HS-27A (cell line): ENCODE results near the gene ANKS1A.

Experiments used
- DNase-seq: peaks from one replicate; pipeline ENCODE4 v3.0.0-alpha.2; 2012; ENCODE audit warnings: low read depth, missing footprints

Gene ANKS1A

DNA sequence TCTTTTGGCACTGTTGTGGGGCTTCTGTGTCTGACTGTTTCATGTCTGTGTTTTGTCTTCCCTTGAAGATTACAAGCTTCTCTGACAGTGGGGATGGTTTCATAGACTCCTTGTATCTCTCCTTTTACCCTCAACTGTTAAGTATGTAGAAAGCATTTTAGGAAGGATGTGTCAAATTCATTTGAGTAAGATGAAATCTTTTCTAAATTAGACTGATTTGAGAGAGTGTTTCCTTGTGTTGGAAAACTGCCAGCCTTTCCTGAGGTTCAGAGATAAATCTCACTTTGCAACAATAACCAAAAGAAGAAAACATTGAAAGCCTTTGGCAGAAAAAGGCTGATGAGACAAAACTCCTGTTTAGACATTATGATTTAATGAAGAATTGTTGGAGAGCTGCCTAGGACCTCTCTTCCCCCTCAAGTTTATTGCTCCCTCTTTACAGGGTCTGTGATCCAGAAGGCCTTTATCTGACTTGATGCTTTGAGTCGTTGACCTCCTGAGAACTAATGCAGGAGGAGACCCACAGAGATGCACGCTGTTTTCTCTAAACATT lies 68.3 kb downstream of the ANKS1A start:
- no peak for DNase-seq

DNA sequence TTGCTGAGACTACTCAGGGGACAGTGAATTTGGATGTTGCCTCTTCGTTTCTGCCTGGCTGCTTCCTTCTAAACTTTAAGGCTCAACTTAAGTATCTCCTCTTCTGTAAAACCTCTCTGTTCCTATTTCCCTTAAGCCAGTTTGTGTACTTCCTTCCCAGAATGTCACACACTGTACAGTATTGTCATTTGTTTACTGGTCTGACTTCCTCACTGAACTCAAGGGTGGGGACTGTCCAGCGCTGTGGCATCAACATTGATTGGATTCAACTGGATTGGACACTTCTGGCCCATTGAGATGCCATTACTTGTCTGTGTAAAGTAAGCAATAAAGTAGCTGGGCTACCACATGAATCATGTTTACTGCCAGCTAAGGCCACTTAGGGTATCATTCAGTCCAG lies 69.7 kb downstream of the ANKS1A start:
- no peak for DNase-seq

DNA sequence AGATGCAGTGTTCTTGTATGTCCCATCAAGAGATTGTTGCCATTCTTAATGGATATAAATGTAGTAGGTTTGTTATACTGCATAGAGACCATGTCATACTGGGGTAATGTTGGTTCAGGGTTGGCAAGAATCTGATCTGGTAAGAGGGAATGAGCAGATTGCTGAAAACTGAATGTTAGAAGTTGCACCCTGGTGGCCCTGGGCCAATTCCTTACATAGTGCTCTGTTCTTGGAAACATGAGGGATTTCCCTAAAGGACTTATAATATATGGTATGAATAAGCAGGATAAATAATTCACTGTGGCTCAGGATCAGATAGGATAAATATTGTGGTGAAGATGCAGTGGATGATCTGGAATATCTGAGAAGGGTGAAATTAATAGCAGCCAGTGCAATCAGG lies 70.2 kb downstream of the ANKS1A start:
- DNase-seq: no peak

DNA sequence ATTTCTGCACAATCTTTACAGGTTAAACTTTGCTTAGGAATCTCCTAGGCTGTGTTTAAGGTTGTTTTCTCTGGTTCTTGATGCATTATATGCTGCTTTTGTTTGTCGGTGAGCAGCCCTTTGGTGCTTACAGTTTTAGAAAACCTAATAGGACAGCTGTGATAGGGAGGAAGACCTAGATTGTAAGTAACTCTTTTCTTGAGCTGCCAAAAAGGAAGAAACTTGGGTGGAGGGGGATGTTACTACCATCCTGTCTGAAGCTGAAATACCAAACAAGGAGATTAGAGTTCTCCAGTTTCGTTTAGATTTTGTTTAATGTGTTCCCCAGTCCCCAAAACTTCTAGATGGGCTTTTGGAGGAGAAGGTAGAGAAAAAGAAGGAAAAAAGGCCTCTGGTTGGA lies 72.0 kb downstream of the ANKS1A start:
- no peak for DNase-seq

DNA sequence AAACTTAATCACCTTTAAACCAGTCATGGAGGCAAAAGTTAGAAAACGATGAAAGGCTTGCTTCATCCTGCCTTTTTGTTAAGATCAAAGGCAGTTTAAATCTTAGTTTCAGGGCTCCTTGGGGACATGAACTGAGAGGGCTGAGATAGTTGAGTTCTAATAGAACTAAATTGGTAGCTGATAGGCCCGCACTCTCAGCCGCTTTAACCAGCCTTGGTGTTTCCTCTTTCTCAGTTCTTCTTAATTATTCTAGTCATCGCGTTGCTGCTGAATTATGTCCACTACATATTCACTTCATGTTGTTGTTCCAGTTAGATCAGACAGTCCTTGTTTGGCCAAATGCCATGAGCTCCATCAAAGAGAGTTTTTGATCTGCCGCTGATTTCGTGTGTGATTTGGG lies 72.5 kb downstream of the ANKS1A start:
- DNase-seq: no peak

DNA sequence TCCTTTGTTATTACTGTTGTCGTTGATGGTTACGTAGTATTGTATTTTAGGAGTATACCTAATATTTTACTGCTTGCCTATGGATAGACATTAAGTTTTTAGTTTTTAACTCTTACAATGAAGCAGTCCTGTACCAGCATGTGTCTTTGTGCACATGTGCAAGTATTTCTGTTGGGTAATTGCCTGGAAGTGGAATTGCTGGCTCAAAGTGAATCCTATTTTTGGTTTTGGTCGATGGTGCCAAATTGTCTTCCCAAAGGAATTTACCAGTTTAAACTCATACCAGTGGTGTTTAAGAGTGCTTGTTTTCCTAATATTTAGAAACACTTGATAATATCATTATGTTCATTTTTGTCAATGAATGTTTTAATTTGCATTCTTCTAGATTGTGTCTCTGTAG lies 75.5 kb downstream of the ANKS1A start:
- no peak for DNase-seq

DNA sequence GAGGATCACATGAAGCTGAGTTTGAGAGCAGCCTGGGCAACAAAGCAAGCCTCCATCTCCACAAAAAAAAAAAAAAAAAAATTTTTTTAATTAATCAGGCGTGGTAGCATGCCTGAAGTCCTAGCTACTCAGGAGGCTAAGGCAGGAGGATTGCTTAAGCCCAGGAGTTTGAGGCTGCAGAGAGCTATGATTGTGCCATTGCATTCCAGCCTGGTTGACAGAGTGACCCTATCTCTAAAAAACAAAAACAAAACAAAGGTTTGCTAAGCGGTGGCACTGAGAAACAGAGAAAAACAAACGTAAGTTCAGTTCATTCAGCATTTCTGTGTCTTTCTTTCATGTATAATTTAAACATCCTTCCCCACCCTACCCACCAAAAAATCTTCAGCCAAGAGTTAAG lies 78.4 kb downstream of the ANKS1A start:
- no peak for DNase-seq

DNA sequence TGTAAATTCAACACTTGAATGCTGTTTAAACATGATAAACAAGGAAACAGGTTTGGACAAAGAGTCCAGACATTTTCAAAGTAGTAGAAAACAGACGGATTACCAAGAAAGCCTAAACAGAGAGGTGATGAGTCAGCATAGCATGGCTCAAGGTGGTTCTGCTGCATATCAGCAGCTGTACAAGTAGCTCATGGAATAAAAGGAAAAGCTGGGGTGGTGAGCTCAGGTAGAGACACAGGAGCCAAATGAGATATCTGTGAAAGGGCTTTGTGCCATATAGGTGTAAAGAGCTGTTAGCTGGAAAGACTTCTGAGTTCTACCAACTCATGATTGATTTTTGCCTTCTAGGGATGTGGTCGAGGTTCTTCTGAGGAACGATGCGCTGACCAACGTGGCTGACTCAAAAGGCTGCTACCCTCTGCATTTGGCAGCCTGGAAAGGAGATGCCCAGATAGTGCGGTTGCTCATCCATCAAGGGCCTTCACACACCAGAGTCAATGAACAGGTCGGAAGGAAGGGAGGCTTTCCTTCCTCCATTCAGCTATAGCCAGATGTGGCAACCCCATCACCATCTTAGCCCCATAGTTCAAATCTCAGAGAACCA lies 80.7 kb downstream of the ANKS1A start:
- DNase-seq: no peak

DNA sequence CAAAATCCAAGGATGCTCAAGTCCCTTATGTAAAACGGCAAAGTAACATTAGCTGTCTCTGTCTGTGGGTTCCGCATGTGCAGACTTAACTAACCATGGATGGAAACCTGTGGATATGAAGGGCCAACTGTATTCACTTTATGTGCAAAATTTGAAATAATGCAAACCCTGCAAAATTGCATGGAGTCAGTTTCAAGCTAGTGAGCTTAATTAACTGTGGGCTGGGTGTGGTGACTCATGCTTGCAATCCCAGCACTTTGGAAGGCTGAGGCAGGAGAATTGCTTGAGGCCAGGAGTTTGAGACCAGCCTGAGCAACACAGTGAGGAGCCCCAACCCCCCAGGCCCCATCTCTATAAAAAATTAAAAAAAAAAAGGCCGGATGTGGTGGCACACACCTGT lies 81.4 kb downstream of the ANKS1A start:
- DNase-seq: no peak

DNA sequence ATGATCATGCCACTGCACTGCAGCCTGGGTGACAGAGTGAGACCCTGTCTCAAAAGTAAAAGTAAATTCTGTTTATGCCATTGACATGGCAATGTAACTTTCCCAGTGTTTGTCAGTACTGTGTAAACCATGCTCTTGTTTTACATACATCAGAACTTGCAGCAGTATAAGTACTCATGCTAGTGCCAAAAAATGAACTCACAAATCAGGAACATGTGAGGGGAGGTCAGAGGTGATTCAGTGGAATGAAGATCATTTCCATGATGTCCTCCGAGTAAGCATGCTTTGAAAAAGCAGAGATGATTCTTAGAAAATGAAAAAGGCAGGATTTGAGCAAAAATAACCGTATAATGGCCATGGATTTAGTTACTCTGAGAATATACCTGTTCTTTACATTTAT lies 81.9 kb downstream of the ANKS1A start:
- DNase-seq: no peak

DNA sequence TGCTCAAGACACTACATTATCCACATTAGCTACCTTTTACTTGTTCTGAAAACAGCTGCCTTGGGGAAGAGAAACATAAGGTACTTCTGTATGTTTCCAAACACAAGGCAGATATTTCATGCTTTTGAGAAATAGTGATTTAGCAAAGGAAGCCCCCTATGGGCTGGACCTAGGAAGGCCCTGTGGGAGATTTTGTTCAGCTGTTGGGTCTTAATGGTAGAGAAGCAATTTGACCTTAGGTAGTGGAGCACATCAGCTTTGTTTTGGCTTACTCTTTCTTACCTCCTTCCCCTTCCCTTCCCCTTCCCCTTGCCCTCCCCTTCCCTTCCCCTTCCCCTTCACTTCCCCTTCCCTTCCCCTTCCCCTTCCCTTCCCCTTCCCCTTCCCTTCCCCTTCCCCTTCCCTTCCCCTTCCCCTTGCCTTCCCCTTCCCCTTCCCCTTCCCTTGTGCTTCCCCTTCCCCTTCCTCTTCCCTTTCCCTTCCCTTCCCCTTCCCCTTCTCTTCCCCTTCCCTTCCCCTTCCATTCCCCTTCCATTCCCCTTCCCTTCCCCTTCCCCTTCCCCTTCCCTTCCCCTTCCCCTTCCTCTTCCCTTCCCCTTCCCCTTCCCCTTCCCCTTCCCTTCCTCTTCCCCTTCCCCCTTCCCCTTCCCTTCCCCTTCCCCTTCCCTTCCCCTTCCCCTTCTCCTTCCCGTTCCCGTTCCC lies 84.6 kb downstream of the ANKS1A start:
- DNase-seq: no peak

DNA sequence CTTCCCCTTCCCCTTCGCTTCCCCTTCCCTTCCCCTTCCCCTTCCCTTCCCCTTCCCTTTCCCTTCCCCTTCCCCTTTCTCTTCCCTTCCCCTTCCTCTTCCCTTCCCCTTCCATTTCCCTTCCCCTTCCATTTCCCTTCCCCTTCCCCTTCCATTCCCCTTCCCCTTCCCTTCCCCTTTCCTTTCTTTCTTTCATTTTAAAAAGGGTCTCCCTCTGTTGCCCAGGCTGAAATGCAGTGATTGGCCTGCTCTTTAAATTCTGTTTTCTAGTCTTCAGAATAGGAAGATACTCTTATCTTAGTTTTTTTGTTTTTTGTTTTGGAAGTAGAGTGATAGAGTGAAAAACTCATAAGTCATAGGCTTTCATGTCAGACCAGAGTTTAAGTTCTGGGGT lies 85.2 kb downstream of the ANKS1A start:
- DNase-seq: no peak

DNA sequence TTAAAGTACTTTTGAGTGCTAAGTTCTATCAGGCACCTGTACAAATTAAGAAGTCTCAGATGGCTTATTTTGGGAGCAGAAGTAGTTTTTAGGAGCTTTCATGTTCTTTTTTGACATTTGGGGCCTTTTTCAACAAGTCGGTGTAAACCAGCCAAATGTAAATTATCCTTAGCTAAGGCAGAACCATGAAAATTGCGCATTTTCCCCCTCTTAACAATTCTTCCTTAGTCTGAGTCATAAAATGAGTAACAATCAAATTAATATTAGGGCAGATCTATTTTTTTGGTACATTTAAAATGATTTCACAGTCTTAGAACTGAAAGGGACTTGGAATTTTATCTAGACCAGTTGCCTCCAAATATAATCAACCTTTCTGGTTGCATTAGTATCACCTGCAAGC lies 87.2 kb downstream of the ANKS1A start:
- DNase-seq: no peak

DNA sequence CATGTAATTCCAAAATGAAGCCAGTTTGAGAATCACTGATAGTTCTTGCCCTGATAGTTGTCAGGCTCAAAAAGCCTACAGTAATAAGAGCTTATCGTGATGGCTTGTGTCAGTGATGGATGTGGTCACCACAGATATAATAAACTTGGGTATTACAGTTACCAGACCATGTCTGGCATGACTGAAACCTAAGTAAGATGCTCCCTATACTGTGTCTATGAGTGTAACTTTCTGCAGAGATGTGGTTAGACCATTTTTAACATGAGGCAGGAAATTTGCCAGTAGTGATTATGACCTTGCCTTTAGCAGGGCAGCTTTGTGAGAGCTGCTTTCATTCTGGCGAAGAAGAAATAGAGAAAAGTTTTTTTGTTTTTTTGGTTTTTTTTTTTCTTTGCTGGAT lies 90.2 kb downstream of the ANKS1A start:
- DNase-seq: no peak

DNA sequence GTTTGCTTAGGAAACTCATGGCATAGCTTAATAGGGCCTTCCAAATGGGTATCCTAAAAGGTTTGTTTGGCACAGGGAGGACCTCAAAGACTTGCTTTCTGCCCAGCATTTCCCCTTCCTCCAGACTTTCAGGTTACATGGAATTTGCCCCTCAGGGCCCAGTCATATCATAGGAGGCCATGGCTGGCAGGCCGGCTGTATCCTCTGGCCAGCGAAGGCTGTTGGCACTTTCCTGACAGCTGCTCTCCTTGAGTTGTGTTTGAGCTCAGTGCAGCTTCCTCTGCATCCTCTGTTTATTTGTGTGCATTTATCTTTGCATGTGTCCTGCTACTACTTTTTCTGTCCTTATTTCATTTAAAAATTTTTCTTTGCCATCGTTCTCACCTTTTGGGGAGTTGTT lies 90.9 kb downstream of the ANKS1A start:
- no peak for DNase-seq

DNA sequence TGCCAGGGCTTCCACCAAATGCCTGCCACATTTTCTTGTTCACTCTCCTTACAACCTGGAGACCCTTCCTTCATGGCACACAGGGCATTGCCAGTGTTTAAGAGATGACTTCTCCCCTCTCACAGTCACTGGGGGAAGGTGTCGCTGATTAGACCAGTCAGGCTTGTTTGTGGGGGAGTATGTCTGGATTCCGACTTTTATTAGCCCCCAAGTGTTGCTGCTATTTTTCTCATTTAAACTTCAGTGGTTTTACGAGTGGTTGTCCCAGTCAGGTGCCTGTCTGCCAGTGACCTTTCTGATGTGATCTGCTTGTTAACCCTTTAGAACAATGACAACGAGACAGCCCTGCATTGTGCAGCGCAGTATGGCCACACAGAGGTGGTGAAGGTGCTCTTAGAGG lies 92.3 kb downstream of the ANKS1A start:
- DNase-seq: no peak

DNA sequence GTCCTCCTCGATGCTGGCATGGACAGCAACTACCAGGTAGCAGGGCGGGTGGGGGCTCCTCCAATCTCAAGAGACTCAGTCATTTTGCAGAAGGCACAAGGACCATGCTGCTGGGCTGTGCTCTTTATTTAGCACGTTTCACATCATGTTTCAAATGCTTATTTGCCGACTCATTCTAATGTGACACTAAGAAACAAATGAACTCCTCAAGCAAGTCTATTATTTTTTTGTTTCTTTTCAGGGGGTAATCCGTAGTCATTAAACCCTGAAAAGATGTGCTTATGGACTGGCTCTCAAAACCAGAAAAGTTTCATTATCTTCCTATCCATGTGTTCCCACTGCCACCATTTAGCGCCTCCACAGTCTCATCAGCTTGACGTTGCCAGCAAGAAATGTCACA lies 92.9 kb downstream of the ANKS1A start:
- peak; percentile 3 for DNase-seq

DNA sequence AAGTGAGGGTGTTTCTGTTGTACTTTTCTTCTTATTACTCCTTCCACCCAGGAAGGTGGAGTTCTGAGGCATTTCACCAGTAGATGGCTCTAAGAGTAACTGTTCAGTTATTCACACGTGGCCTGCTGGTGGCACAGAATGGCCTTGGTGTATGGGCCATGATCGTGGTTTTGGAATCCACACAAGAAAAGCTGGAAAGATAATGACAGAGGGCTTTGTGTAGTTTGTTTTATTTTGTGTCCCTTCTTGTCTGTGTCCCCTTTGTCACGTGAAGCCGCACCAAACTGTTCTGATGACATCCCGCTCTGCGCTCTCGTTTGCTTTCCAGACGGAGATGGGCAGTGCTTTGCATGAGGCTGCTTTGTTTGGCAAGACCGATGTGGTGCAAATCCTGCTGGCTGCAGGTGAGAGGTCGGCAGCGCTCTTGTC lies 93.4 kb downstream of the ANKS1A start:
- peak; percentile 9 for DNase-seq

DNA sequence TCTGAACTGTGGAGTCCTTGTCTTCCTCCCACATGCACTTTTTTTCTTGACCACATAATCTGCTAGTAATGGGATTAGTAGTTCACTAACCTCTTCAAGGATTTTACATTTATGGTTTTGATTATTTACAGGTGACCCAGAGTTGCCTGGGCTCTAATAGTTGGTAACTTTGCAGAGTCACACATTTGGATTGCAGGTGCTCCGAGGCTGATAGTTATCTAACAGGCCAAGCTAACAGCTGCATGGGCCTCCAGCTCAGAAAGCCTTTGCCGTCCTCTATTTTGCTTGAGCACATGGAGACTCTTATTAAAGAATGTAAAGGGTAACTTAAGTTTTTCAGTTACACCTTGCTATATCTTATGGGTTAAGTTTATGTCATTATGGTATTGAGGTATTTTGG lies 95.4 kb downstream of the ANKS1A start:
- no peak for DNase-seq

DNA sequence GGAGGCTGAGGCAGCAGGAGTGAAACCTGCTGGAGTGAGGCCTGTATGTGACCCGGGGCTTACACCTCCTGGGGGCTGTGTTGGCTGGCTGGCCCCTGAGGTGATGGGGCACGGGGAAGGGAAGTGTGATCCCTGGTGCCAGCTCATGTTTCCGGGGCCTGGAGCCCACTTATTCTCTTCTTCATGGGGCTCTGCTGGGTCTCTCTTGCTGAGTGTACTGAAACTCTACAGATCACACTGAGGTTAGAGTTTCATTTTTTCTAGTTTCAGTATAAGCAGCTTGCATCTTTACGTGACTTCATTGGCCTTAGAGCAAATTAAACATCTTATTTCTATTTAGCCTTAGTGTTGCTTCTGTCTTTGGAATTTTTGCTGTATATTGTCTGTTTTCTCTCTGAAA lies 96.2 kb downstream of the ANKS1A start:
- no peak for DNase-seq

DNA sequence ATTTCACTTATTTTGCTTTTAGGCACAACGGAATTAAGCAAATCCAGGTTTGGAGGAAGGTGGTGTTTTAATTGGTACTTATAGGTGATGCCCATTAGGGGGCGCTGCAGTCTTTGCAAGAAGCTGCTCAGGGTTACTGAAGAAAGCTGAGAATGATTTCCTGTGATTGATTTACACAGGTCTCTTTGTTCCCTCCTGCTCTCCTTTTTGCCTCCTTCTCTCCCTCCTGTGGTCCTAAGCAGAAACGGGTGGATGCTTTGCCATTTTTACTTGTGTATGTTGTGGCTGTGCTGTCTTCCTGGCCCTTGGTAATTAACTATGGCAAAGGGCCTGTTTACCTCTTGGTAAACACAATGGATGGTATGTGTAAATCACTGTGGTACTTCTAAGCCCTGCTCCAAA lies 97.8 kb downstream of the ANKS1A start:
- peak; percentile 41 for DNase-seq

DNA sequence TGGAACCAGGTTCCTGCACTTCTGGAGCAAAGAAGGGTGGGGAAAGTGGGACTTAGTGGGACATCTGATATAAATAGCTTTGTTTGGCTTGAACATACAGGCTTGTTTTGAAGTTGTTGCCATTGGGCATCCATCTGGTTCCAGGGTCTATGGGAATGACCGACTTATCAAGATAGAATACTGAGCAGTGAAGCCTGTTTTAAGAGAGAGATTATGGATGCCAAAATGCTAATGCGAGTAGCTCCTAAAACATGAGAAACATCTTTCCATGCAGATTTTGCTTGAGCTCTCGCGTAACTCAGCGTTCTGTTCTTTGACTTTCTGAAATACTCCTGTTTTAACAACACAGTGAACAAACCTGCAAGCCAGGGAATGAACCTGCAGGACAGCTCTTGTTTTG lies 98.5 kb downstream of the ANKS1A start:
- DNase-seq: no peak

DNA sequence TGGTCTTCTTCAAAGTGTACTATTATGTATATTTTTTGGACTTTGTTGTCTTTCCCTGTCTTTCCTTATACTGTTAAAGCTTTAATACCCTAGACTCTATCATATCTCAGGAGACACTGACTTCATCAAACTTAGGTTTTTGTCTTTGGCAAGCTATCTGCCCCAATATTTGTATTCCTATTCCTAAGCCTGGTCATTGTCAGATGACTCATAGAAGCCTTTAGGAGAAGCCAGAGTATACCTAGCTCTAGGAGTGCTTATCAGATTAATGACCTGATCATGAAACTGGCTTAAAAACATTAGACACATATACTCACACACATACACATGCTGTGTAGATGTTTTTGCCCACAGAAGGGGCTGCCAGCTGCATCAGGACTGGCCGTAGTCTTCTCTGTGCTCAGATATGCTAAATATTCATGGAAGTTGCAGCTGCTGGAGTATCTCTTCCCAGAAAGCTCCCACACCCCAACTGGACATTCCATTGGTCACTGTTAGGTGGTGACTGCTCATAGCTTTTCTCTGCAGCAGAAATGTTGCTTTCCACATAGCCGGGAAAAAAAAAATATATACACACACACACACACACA lies 102.0 kb downstream of the ANKS1A start:
- no peak for DNase-seq

DNA sequence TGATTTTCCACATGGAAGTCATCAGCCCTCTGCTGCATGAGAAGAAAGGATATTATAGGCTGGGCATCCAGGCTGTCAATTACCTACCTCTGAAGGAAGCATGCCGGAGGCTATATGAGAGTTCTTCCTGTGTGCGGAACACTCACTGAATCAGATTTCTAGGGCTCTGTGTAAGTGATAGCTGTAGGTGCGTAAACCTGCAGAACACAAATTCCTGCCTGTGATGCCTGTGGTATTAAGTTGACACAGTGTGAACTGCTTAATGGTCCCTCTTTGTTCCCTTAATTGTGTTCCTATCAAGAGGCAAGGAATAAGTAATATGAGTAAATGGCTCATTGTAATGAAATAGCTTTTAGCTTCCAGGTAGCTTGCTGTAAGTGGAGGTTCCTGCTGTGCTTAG lies 103.3 kb downstream of the ANKS1A start:
- no peak for DNase-seq
